K562 (cell line): ENCODE results near the gene GHITM. TPM values are rescaled to one million over a fixed set of nuclear protein-coding genes. Genes with fewer than 3 reads are reported as not detected.

ENCODE experiments used
- ATAC-seq: fragments of 200-7000 bp; cut with Tn5 transposase; 3 replicates; pipeline ENCODE4 v1.9.1; 2020; ENCODE audit warnings: moderate library complexity
- BruUV-seq: library from RNA; stranded (reverse); fragments of 400-500 nt; replicated peaks from 2 replicates; lab custom pipeline; 2021; lab: Mats Ljungman, UMichigan
- CTCF ChIA-PET: fragments of 300-600 bp; formaldehyde crosslinking; extraction: SDS; loops from one replicate; lab custom pipeline; 2021; ENCODE audit warnings: low intra/inter-chr PET ratio; lab: Yijun Ruan, JAX
- POLR2A ChIA-PET: fragments of 300-600, 350-650 bp; sonication (Branson Sonifier 250); formaldehyde crosslinking; extraction: SDS; loops from one replicate; lab custom pipeline; 2021; ENCODE audit warnings: antibody characterized with exemption, inconsistent platforms; lab: Yijun Ruan, JAX
- DNase-seq, 4 experiments: peaks; one replicate each; pipeline versions ENCODE4 v3.0.0 to v3.0.0-alpha.2; 2011 to 2018; ENCODE audit warnings: low spot score in 3 of 4, mixed read lengths in 3 of 4; ENCODE audit errors: extremely low read depth in 1 of 4
- FAIRE-seq: peaks from 2 replicates; lab custom pipeline; 2011; peaks lifted over from hg19 to GRCh38; lab: Jason Lieb, UNC
- H2AFZ ChIP-seq: 2 replicates; pipeline ENCODE4 v1.6.0; 2011; ENCODE audit warnings: low read depth, low read length, control low read depth, inconsistent platforms
- H3K27ac ChIP-seq: fragments of 200-600 bp; 3 replicates; pipeline ENCODE4 v1.8.0; 2011; ENCODE audit warnings: low read depth, mild to moderate bottlenecking, control low read depth, inconsistent platforms, low read length, moderate library complexity, mixed read lengths; ENCODE audit errors: extremely low read depth
- H3K27me3 ChIP-seq, 2 experiments: fragments of 300-600 bp in 1 of 2; 2 replicates in 1 of 2; 3 replicates in 1 of 2; pipeline versions ENCODE4 v1.6.0 to v1.8.0; 2011; ENCODE audit warnings: inconsistent platforms in 2 of 2, low read length in 2 of 2, mild to moderate bottlenecking in 1 of 2, mixed read lengths in 1 of 2, moderate library complexity in 1 of 2; ENCODE audit not compliant: control insufficient read depth in 2 of 2, insufficient read depth in 2 of 2
- H3K36me3 ChIP-seq: fragments of 300-600 bp; 3 replicates; pipeline ENCODE4 v1.8.0; 2011; ENCODE audit warnings: mild to moderate bottlenecking, low read length, inconsistent platforms; ENCODE audit not compliant: control insufficient read depth, insufficient read depth
- H3K4me1 ChIP-seq, 2 experiments: fragments of 200-600 bp in 1 of 2; replicated peaks in 1 of 2; 2 replicates in 1 of 2; 3 replicates in 1 of 2; pipeline versions ENCODE4 v1.5.1 to v1.8.0; 2011; ENCODE audit warnings: inconsistent platforms in 2 of 2, low read length in 2 of 2, mild to moderate bottlenecking in 1 of 2, mixed read lengths in 1 of 2, moderate library complexity in 1 of 2; ENCODE audit not compliant: control insufficient read depth in 2 of 2, insufficient read depth in 2 of 2
- H3K4me2 ChIP-seq: 2 replicates; pipeline ENCODE4 v1.6.1; 2011; ENCODE audit warnings: low read length, control low read depth, inconsistent platforms, mixed read lengths; ENCODE audit not compliant: insufficient read depth
- H3K4me3 ChIP-seq: fragments of 200-600 bp; sonication (generic), shearing (Covaris generic); 2 replicates; pipeline ENCODE4 v1.5.1; 2016; ENCODE audit warnings: control low read depth, inconsistent platforms
- H3K79me2 ChIP-seq: fragments of 200-600 bp; 3 replicates; pipeline ENCODE4 v1.8.0; 2011; ENCODE audit warnings: low read length, inconsistent platforms; ENCODE audit not compliant: control insufficient read depth, insufficient read depth
- H3K9ac ChIP-seq, 2 experiments: 2 replicates each; pipeline versions ENCODE4 v1.6.0 to v1.6.1; 2011; ENCODE audit warnings: low read depth in 2 of 2, low read length in 2 of 2, control low read depth in 1 of 2, inconsistent platforms in 1 of 2, mild to moderate bottlenecking in 1 of 2, mixed read lengths in 1 of 2; ENCODE audit not compliant: insufficient read depth in 1 of 2
- H3K9me1 ChIP-seq: one replicate; pipeline ENCODE4 v1.6.0; 2011; ENCODE audit warnings: inconsistent platforms, mild to moderate bottlenecking, low read length, moderate library complexity; ENCODE audit not compliant: control insufficient read depth, insufficient read depth
- H3K9me3 ChIP-seq: replicated peaks from 2 replicates; pipeline ENCODE4 v1.5.1; 2011; ENCODE audit warnings: low read depth, low read length, inconsistent platforms; ENCODE audit not compliant: control insufficient read depth, insufficient read depth
- H4K20me1 ChIP-seq: replicated peaks from 2 replicates; pipeline ENCODE4 v1.6.1; 2011; ENCODE audit warnings: low read length, inconsistent platforms, mixed read lengths; ENCODE audit not compliant: control insufficient read depth, insufficient read depth
- ATF3 ChIP-seq, 2 experiments: fragments of 450-650 bp in 1 of 2; sonication (generic) in 1 of 2; formaldehyde crosslinking in 1 of 2; IDR thresholded peaks in 1 of 2; conservative IDR thresholded peaks in 1 of 2; 2 replicates each; pipeline versions ENCODE4 v1.6.1 to v1.8.1; 2016 to 2023; ENCODE audit warnings: mild to moderate bottlenecking in 2 of 2, moderate library complexity in 2 of 2, inconsistent platforms in 1 of 2, missing genetic modification reagents in 1 of 2
- MTF1 ChIP-seq: fragments of 250-450 bp; sonication (Bioruptor Pico); IDR thresholded peaks from 2 replicates; pipeline ENCODE4 v1.9.0; 2021; ENCODE audit warnings: moderate library complexity, mild to moderate bottlenecking, inconsistent platforms, borderline replicate concordance
- MYBL2 ChIP-seq, 2 experiments: fragments of 450-650 bp in 1 of 2; sonication (generic) in 1 of 2; formaldehyde crosslinking in 1 of 2; IDR thresholded peaks; 2 replicates each; pipeline versions ENCODE4 v1.6.1 to v1.8.1; 2017 to 2022; ENCODE audit warnings: borderline replicate concordance in 1 of 2, inconsistent platforms in 1 of 2, low read depth in 1 of 2, mild to moderate bottlenecking in 1 of 2, missing genetic modification reagents in 1 of 2, moderate library complexity in 1 of 2
- PKNOX1 ChIP-seq: fragments of 450-650 bp; IDR thresholded peaks from 2 replicates; pipeline ENCODE4 v1.6.1; 2016
- TSHZ1 ChIP-seq: fragments of 250-450 bp; sonication (Bioruptor Pico); IDR thresholded peaks from 2 replicates; pipeline ENCODE4 v1.4.0; 2020; ENCODE audit warnings: mild to moderate bottlenecking, moderate library complexity
- ZBTB17 ChIP-seq: fragments of 450-650 bp; formaldehyde crosslinking; IDR thresholded peaks from 2 replicates; pipeline ENCODE4 v1.4.0; 2020; ENCODE audit warnings: mild to moderate bottlenecking
- WGBS: fragments of 100-300 bp; shearing (Covaris generic); methylation state at CpG from one replicate; pipeline ENCODE4 v1.1.6; 2016; ENCODE audit warnings: low coverage, mixed read lengths; ENCODE audit not compliant: insufficient coverage; ENCODE audit errors: missing lambda C conversion rate; 5-methylcytosine and 5-hydroxymethylcytosine counted together
- in situ Hi-C: fragments of 300-500 bp; cut with MboI; formaldehyde crosslinking; loops from 4 replicates; pipeline ENCODE4 v1.15.0; 2018; ENCODE audit warnings: inconsistent platforms, mixed read lengths
- intact Hi-C: fragments of 100-400 bp; cut with micrococcal nuclease; formaldehyde crosslinking; loops from 2 replicates; pipeline ENCODE4 v1.14.2; 2022
- polyA plus RNA-seq, 8 experiments: library from polyadenylated mRNA; depleted of rRNA in 4 of 8; stranded (reverse) in 5 of 8; unstranded in 3 of 8; fragments of >200 nt; fragmentation: Nextera tagmentation in 2 of 8; fragmentation: Illumina TruSeq in 1 of 8; extraction: Ambion mirVana in 2 of 8; extraction: Trizol in 1 of 8; gene quantifications; 2 replicates each; pipeline versions ENCODE4 v1.2.1 to v1.2.3, GENCODE V29; 2011 to 2014; ENCODE audit warnings: inconsistent platforms in 1 of 8, missing spikeins in 1 of 8
- total RNA-seq, 7 experiments: library from RNA; depleted of rRNA in 6 of 7; stranded (reverse); fragments of >200 nt in 6 of 7; fragmentation: Illumina TruSeq in 2 of 7; extraction: Trizol in 2 of 7; gene quantifications; 2 replicates each; pipeline versions ENCODE4 v1.2.1 to v1.2.3, GENCODE V29; 2011 to 2021; ENCODE audit warnings: low replicate concordance in 1 of 7

GHITM gene
- total and polyA plus RNA-seq, 9 of the 15 experiments (the other 6 are each of a cell fraction or from before 2014, with no cell fraction given), result 322 to 1,258 (median 386) TPM

- H3K9me1 ChIP-seq, result no peaks in the 10 kb centered on the region
- 0 out of 2 replicates have a peak, but pooled peaks have one; percentile 6 for TF ChIP-seq ZBTB17
- peak; percentile 37; the same call in 1 of the 2 replicates for TF ChIP-seq PKNOX1
- no peak for TF ChIP-seq MTF1
- H3K36me3 ChIP-seq, result peaks cover 21% of the 10 kb centered on the region
- no peaks in the 10 kb centered on the region for H3K9me3 ChIP-seq
- no peak overlapping the region for H3K9ac ChIP-seq
- H2AFZ ChIP-seq, result no peak overlapping the region
- ChIA-PET POLR2A (interaction anchor here (1.0 to 2.4 kb wide), 3 partner anchors 11 to 19 kb away, joined by 3 to 9 read pairs (median 7); partner anchors contain the start of gene GHITM), CTCF (no interaction called here)
- no peak overlapping the region for H3K4me3 ChIP-seq
- no TSS peak for BruUV-seq
- H3K27me3 ChIP-seq, result peaks cover 7 to 12% of the 10 kb centered on the region in 2 experiments
- H3K4me2 ChIP-seq, result no peak overlapping the region
- H3K27ac ChIP-seq, result no peak overlapping the region
- intact Hi-C loops (no loop called here), in situ Hi-C loops (no loop called here)
- H3K4me1 ChIP-seq, result no peaks in the 10 kb centered on the region
- ATAC-seq (no peak), FAIRE-seq (no peak), DNase-seq (no peak)
- peaks cover 2% of the 10 kb centered on the region; the same call in 1 of the 2 replicates for H4K20me1 ChIP-seq
- WGBS, result 29% methylated on average over 2 of the region's 2 CpGs
- no peaks in the 10 kb centered on the region for H3K79me2 ChIP-seq
These were observed 18.8 kb downstream of the GHITM start for GRCh38 chr10:84158061-84158460.

GRCh38 chr10:84158550-84158949 is 19.2 kb downstream of the GHITM start:
- no peak overlapping the region for H3K4me3 ChIP-seq
- no peak overlapping the region for H2AFZ ChIP-seq
- BruUV-seq, result no TSS peak
- H4K20me1 ChIP-seq, result peaks cover 2% of the 10 kb centered on the region; the same call in 1 of the 2 replicates
- no peaks in the 10 kb centered on the region for H3K79me2 ChIP-seq
- FAIRE-seq (no peak), ATAC-seq (no peak), DNase-seq (no peak)
- no peak overlapping the region for H3K9ac ChIP-seq
- H3K27ac ChIP-seq, result no peak overlapping the region
- peaks cover 16% of the 10 kb centered on the region for H3K36me3 ChIP-seq
- POLR2A ChIA-PET, result interaction anchor here (0.6 to 2.4 kb wide), 8 partner anchors 9 to 274 kb away, joined by 3 to 9 read pairs (median 4); partner anchors contain the start of gene GHITM
- H3K4me1 ChIP-seq, result no peaks in the 10 kb centered on the region
- CTCF ChIA-PET, result no interaction called here
- intact Hi-C loops (no loop called here), in situ Hi-C loops (no loop called here)
- H3K4me2 ChIP-seq, result no peak overlapping the region
- WGBS, result 11% methylated on average over 4 of the region's 4 CpGs
- H3K27me3 ChIP-seq, result peaks cover 8 to 17% of the 10 kb centered on the region in 2 experiments
- H3K9me1 ChIP-seq, result no peaks in the 10 kb centered on the region
- no peaks in the 10 kb centered on the region for H3K9me3 ChIP-seq
- no peak for TF ChIP-seq ATF3 (IDR thresholded peaks at IDR 0.05)
- TF ChIP-seq ATF3 (CRISPR knock-in tag; conservative IDR thresholded peaks at IDR 0.05), result no peak
- no peak for TF ChIP-seq TSHZ1
- TF ChIP-seq MYBL2 (IDR thresholded peaks at IDR 0.05; ENCODE audit: low read depth), result no peak
- no peak for TF ChIP-seq MYBL2 (CRISPR knock-in tag; IDR thresholded peaks at IDR 0.05; ENCODE audit: borderline replicate concordance)
